AG09309 (cell line): ENCODE measurements around the gene BCAM.

ENCODE experiments used
- DNase-seq: peaks from one replicate; pipeline ENCODE4 v3.0.0-alpha.2; 2010; ENCODE audit warnings: low read depth
- H3K4me3 ChIP-seq: 2 replicates; pipeline ENCODE4 v1.5.1; 2011; ENCODE audit warnings: mild to moderate bottlenecking, low read depth, low read length, moderate library complexity; ENCODE audit not compliant: control insufficient read depth
- TF ChIP-seq, protein P1 (sequence below): IDR thresholded peaks from 2 replicates; pipeline ENCODE4 v1.5.1; 2011; ENCODE audit warnings: mild to moderate bottlenecking, low read depth, low read length, inconsistent platforms; ENCODE audit not compliant: insufficient read depth, control insufficient read depth; ENCODE audit errors: missing control alignments

Gene BCAM

DNA sequence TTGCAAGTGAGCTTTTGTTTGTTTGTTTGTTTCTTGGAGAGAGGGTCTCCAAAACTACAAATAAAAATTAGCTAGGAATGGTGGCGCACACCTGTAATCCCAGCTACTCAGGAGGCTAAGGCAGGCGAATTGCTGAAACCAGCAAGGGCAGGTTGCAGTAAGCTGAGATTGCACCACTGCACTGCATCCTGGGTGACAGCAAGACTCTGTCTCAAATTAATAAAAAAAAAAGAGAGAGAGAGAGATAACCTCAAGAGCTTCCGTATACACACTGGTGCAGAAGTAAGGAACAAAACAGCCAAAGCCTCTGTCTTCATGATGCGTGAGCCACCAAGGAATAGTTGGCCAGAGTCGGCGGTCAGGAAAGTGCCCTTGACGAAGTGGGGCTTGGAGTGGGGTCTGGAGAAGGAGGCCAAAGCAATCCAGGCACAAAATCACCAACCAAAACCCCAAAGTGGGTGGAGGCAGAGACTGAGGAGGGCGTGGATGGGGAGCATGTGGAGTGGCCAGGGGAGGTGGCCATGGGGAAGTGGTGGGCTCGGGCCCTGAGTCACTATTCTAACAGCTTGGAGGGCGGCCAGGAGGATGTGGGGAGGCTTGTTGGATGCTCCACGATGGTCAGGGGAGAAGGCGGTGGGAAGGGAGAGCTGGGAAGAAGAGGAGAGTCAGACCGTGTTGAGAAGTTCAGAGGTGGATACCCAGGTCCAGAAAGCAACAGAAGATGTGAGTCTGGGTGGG lies 61.0 kb downstream of the BCAM start:
- DNase-seq = no peak
- TF ChIP-seq, protein P1, sequence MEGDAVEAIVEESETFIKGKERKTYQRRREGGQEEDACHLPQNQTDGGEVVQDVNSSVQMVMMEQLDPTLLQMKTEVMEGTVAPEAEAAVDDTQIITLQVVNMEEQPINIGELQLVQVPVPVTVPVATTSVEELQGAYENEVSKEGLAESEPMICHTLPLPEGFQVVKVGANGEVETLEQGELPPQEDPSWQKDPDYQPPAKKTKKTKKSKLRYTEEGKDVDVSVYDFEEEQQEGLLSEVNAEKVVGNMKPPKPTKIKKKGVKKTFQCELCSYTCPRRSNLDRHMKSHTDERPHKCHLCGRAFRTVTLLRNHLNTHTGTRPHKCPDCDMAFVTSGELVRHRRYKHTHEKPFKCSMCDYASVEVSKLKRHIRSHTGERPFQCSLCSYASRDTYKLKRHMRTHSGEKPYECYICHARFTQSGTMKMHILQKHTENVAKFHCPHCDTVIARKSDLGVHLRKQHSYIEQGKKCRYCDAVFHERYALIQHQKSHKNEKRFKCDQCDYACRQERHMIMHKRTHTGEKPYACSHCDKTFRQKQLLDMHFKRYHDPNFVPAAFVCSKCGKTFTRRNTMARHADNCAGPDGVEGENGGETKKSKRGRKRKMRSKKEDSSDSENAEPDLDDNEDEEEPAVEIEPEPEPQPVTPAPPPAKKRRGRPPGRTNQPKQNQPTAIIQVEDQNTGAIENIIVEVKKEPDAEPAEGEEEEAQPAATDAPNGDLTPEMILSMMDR = no peak
- H3K4me3 ChIP-seq = no peak overlapping the region
